GM15510 (cell line): ENCODE measurements around the gene RNU1-3.

Experiments used
- POLR2A ChIP-seq: IDR thresholded peaks from 3 replicates; pipeline ENCODE4 v1.6.1; 2011; ENCODE audit warnings: borderline replicate concordance; ENCODE audit not compliant: insufficient read length; ENCODE audit errors: extremely low read depth

The RNU1-3 gene

GRCh38 chr1:16617114-16617631 is 49.6 kb downstream of the RNU1-3 start:
- no peak for TF ChIP-seq POLR2A
